DOHH2 (cell line): ENCODE data around the gene ABTB2.

Source experiments
- H3F3A ChIP-seq: fragments of 200-600 bp; sonication (generic), shearing (Covaris generic); 2 replicates; pipeline ENCODE4 v1.6.0; 2016; ENCODE audit warnings: antibody characterized with exemption, mild to moderate bottlenecking; ENCODE audit not compliant: control insufficient read depth, insufficient read depth
- H3K27ac ChIP-seq: fragments of 200-600 bp; sonication (generic); 2 replicates; pipeline ENCODE4 v1.5.1; 2014; ENCODE audit warnings: low read depth, mild to moderate bottlenecking, low read length, moderate library complexity
- H3K27me3 ChIP-seq: fragments of 200-600 bp; sonication (generic); 2 replicates; pipeline ENCODE4 v1.6.1; 2014; ENCODE audit warnings: mild to moderate bottlenecking, low read length, mixed read lengths; ENCODE audit not compliant: control insufficient read depth
- H3K36me3 ChIP-seq: fragments of 200-600 bp; sonication (generic); 2 replicates; pipeline ENCODE4 v1.6.1; 2014; ENCODE audit warnings: mild to moderate bottlenecking, low read length, moderate library complexity, mixed read lengths; ENCODE audit not compliant: control insufficient read depth
- H3K4me1 ChIP-seq: fragments of 200-600 bp; sonication (generic); 2 replicates; pipeline ENCODE4 v1.6.1; 2014; ENCODE audit warnings: mild to moderate bottlenecking, low read length, mixed read lengths; ENCODE audit not compliant: control insufficient read depth
- H3K4me2 ChIP-seq: fragments of 200-600 bp; sonication (generic); 2 replicates; pipeline ENCODE4 v1.6.0; 2014; ENCODE audit warnings: mild to moderate bottlenecking, low read length, moderate library complexity
- H3K4me3 ChIP-seq: fragments of 200-600 bp; sonication (generic); 2 replicates; pipeline ENCODE4 v1.5.1; 2014; ENCODE audit warnings: mild to moderate bottlenecking, low read length, mixed read lengths
- H3K79me2 ChIP-seq: fragments of 200-600 bp; sonication (generic); 2 replicates; pipeline ENCODE4 v1.6.1; 2014; ENCODE audit warnings: mild to moderate bottlenecking, low read length, mixed read lengths; ENCODE audit not compliant: control insufficient read depth
- H3K9me2 ChIP-seq: fragments of 200-600 bp; sonication (generic); replicated peaks from 2 replicates; pipeline ENCODE4 v1.6.1; 2014; ENCODE audit warnings: mild to moderate bottlenecking, low read length, mixed read lengths; ENCODE audit not compliant: control insufficient read depth
- H3K9me3 ChIP-seq: fragments of 200-600 bp; sonication (generic); 2 replicates; pipeline ENCODE4 v1.6.1; 2014; ENCODE audit warnings: antibody characterized with exemption, low read length, mixed read lengths; ENCODE audit not compliant: control insufficient read depth, insufficient read depth
- H4K20me1 ChIP-seq: fragments of 200-600 bp; sonication (generic); 2 replicates; pipeline ENCODE4 v1.6.0; 2014; ENCODE audit warnings: low read depth, mild to moderate bottlenecking, antibody characterized with exemption, low read length, moderate library complexity; ENCODE audit not compliant: control insufficient read depth, insufficient read depth
- EZH2phosphoT487 ChIP-seq: fragments of 200-600 bp; sonication (generic); IDR thresholded peaks from 2 replicates; pipeline ENCODE4 v1.6.1; 2017; ENCODE audit warnings: borderline replicate concordance, mild to moderate bottlenecking, antibody characterized with exemption, low read length, moderate library complexity, mixed read lengths
- TF ChIP-seq, protein P1 (sequence below): fragments of 200-600 bp; sonication (generic); IDR thresholded peaks from one replicate; pipeline ENCODE4 v1.5.1; 2014; ENCODE audit warnings: antibody characterized with exemption, mild to moderate bottlenecking, low read depth, low read length; ENCODE audit not compliant: poor library complexity, severe bottlenecking

Gene ABTB2

DNA sequence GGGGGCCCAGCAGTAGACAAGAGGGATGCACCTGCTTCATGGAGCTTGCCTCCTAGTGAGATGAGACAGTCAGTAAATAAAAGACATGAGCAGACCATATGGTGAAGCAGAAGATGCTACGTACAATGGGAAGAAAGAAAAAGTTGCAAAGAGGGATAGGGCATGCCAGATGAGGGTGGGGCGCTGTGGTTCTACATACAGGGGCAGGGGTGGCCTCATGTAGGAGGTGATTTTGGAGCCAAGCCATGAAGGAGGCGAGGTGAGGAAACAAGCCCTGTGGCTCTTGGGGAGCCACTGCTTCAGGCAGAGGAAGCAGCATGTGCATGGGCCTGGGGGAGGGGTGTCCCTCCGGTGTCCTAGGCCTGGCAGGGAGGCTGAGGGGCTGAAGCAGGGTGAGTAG, 237.2 kb downstream of the ABTB2 start:
- no peaks in the 10 kb centered on the region for H3K9me2 ChIP-seq
- H3K79me2 ChIP-seq = no peaks in the 10 kb centered on the region
- no peak overlapping the region for H3K4me3 ChIP-seq
- no peaks in the 10 kb centered on the region for H3K9me3 ChIP-seq
- H3K27me3 ChIP-seq = no peaks in the 10 kb centered on the region
- H3K4me1 ChIP-seq = no peaks in the 10 kb centered on the region
- TF ChIP-seq EZH2phosphoT487 = no peak
- TF ChIP-seq, protein P1, sequence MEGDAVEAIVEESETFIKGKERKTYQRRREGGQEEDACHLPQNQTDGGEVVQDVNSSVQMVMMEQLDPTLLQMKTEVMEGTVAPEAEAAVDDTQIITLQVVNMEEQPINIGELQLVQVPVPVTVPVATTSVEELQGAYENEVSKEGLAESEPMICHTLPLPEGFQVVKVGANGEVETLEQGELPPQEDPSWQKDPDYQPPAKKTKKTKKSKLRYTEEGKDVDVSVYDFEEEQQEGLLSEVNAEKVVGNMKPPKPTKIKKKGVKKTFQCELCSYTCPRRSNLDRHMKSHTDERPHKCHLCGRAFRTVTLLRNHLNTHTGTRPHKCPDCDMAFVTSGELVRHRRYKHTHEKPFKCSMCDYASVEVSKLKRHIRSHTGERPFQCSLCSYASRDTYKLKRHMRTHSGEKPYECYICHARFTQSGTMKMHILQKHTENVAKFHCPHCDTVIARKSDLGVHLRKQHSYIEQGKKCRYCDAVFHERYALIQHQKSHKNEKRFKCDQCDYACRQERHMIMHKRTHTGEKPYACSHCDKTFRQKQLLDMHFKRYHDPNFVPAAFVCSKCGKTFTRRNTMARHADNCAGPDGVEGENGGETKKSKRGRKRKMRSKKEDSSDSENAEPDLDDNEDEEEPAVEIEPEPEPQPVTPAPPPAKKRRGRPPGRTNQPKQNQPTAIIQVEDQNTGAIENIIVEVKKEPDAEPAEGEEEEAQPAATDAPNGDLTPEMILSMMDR = no peak
- no peaks in the 10 kb centered on the region for H3F3A ChIP-seq
- no peak overlapping the region for H3K4me2 ChIP-seq
- H3K27ac ChIP-seq = no peak overlapping the region
- H4K20me1 ChIP-seq = no peaks in the 10 kb centered on the region
- peaks cover 91% of the 10 kb centered on the region for H3K36me3 ChIP-seq

DNA sequence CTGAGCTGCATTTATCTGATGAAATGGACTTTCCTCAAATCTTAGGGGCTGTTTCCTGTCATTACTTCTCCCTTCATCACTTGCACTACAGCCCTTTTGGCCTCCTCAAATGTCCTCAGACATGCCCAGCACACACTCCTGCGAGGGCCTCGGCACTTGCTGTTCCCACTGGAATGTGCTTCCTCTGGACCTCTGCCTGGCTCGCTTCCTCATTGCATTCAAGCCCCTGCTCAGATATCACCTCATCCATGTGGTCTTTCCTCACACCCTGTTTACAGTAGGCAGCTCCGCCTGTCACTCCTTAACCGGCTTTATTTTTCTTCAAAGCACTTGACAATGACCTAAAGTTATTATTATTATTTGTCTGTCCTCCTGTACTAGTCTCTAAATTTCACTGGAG, 243.3 kb downstream of the ABTB2 start:
- Histone ChIP-seq H4K20me1 (peaks cover 4% of the 10 kb centered on the region; the same call in 1 of the 2 replicates), H3K4me1 (no peaks in the 10 kb centered on the region), H3F3A (no peaks in the 10 kb centered on the region), H3K79me2 (peaks cover 21% of the 10 kb centered on the region), H3K9me3 (no peaks in the 10 kb centered on the region), H3K27me3 (no peaks in the 10 kb centered on the region), H3K4me2 (no peak overlapping the region), H3K27ac (no peak overlapping the region), H3K4me3 (no peak overlapping the region), H3K9me2 (no peaks in the 10 kb centered on the region), H3K36me3 (peaks cover 95% of the 10 kb centered on the region)
- TF ChIP-seq EZH2phosphoT487 = no peak
- TF ChIP-seq, protein P1 = no peak

DNA sequence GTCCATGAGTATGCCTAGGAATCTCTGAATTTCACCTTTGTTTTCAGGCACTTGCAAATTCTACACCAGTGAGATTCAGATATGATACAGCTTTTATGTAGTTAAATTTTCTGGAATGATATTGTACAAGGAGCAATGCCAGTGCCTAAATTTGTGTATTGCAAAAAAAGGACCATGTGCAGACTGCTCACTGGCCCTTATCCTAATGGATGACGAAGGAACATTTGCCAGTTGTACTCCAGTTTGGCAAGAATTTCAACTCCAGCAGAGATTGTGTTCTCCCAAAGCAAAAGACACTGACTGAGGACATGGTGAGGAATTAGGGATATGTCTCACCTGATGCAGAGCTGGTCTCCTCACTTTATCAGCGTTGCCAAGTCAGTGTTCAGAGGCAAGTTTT, 243.8 kb downstream of the ABTB2 start:
- no peak overlapping the region for H3K4me3 ChIP-seq
- H3K9me3 ChIP-seq = no peaks in the 10 kb centered on the region
- H3K27me3 ChIP-seq = no peaks in the 10 kb centered on the region
- H3K36me3 ChIP-seq = peaks cover 95% of the 10 kb centered on the region
- H3K79me2 ChIP-seq = peaks cover 25% of the 10 kb centered on the region
- TF ChIP-seq, protein P1 = no peak
- TF ChIP-seq EZH2phosphoT487 = no peak
- H3K27ac ChIP-seq = no peak overlapping the region
- H3K4me1 ChIP-seq = no peaks in the 10 kb centered on the region
- H3F3A ChIP-seq = no peaks in the 10 kb centered on the region
- H3K4me2 ChIP-seq = no peak overlapping the region
- peaks cover 4% of the 10 kb centered on the region; the same call in 1 of the 2 replicates for H4K20me1 ChIP-seq
- H3K9me2 ChIP-seq = no peaks in the 10 kb centered on the region
